Inflammatory macrophage treated with lipopolysaccharide for 1 hour (primary cell): ENCODE data around the gene COL27A1.
"Not testable (repeated sequence)": the region's sequence is repeated elsewhere in the genome, so short reads cannot be mapped to it uniquely, and the experiment has no call there.

ENCODE experiments used
- DNase-seq, 2 donors: peaks; one replicate each; pipeline ENCODE4 v3.0.0-alpha.2; 2020 to 2022

COL27A1 gene

DNA sequence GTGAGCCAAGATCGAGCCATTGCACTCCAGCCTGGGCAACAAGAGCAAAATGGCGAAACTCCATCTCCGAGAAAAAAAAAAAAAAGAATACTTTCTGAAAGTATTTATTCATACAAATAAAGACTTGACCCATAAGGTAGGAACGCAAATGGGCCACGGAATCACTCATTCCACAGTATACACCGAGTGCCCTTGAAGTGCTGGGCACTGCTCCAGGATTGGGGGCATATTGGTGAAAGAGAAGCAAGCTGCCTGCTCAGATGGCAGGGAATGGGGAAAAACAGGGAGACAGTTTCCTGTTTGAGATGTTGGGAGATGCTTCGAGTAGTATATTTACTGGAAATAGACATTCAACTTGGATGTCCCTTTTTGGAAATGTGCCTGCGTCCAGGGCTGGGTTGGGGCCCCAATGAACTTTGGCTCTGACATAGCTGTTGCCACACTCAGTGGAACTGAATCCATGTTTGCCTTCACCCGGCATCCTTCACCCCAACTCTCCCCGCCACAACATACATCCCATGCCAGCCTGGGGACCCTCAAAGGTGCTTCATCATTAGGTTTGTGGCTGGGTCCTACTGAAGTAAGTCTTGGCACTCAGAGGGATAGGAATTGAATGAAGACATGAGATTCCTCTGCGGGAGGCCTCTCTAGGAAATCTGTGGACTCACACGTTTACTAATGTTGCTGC lies 173.7 kb downstream of the COL27A1 start:
- not testable (repeated sequence) for DNase-seq

DNA sequence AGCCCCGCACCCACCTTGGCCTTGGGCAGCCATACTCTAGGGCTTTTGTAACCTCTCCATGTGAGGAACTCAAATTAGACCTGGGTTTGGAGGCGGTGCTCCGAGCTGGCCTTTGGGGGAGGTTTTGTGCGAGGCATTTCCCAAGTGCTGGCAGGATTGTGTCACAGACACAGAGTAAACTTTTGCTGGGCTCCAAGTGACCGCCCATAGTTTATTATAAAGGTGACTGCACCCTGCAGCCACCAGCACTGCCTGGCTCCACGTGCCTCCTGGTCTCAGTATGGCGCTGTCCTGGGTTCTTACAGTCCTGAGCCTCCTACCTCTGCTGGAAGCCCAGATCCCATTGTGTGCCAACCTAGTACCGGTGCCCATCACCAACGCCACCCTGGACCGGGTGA lies 174.3 kb downstream of the COL27A1 start, which contains the start of gene ORM2:
ORM2 (plus strand) TSS at position 245 of the 398 bp plus-strand sequence; CDS start at position 281, 36 bp downstream.
- DNase-seq: not testable (repeated sequence)

DNA sequence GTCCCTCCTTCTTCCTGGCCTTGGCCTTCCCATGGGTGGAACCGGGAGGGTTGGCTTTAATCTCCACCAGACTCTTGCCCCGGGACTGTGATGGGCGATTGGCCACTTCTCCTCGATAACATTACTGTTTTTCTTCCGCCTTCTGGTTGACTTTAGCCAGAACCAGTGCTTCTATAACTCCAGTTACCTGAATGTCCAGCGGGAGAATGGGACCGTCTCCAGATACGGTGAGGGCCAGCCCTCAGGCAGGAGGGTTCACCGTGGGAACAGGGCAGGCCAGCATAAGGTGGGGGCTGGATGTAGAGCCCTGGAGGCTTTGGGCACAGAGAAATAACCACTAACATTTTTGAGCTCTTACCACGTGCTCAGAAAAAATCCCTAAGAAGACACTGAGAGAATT lies 175.3 kb downstream of the COL27A1 start:
- no peak for DNase-seq

DNA sequence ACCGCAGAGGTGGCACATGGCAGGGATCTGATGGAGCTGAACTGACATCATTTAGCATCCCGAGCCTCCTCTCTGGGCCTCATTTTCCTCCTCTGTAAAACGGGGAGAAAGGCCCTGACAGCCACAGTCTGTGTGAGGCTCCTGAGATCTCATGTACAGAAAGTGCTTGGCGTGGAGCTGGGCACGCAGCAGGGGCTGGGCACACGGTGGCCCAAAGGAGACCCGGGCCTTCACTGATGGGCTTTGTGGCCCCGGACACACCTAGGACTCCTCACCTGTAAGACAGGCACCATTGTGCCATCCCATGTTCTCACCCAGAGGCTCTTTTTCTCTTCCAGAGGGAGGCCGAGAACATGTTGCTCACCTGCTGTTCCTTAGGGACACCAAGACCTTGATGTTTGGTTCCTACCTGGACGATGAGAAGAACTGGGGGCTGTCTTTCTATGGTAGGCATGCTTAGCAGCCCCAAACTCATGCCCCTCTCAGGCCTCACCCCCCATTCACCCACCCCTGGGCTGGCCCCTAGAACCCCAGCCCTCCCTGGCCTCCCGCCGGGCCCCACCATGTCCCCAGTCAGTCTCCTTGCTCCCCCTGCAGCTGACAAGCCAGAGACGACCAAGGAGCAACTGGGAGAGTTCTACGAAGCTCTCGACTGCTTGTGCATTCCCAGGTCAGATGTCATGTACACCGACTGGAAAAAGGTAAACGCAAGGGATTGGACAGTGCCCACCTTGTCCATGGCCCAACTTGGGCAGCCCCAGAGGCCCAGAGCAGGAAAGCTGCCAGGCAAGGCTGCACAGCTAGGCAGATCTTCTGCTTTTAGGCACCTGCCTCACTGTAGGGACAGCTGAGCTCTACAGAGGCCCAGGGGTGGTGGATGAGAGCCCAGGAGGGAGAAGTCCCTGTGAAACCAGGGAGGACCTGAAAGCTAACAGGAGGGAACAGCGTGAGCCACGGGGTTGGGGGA lies 176.2 kb downstream of the COL27A1 start:
- not testable (repeated sequence) for DNase-seq

DNA sequence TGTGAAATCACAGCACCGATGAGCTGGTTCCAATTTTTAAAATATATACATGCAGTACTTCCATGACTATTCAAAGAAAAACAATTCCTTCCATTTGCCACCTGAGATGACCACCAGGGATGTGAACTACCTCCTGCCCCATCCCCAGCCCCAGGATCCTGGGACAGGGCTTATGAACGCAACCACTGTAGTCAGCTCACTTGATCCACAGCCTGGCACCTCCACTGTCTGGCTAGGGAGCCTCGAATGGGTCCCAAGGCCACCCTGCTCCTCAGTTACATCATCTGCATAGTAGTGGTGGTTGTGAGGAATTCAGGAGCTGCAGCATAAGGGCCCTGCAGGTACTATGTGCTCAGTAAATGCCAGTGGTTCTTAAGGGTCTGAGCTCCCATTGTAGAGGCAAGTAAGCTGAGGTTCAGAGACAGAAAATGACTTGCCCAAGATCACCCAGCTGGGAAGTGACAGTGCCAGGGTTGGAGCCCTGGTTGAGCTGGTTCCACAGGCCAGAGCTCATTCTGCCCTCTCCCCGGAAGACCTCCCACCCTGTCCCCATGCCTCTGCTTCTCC lies 177.2 kb downstream of the COL27A1 start:
- not testable (repeated sequence) for DNase-seq

DNA sequence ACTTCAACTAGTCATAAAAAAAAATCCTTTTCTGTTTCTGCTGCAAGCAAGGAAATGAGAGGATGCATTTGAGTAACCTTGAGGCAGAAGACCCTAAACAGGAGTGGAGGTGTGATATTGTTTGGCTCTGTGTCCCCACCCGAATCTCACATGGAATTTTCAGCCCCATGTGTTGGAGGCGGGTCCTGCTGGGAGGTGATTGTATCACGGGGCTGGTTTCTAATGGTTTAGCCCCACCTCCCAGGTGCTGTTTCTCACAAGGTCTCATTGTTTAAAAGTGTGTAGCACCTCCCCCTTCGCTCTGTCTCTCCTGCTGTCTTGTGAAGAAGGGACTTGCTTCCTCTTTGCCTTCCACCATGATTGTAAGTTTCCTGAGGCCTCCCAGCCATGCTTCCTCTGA lies 178.4 kb downstream of the COL27A1 start:
- DNase-seq: not testable (repeated sequence)

DNA sequence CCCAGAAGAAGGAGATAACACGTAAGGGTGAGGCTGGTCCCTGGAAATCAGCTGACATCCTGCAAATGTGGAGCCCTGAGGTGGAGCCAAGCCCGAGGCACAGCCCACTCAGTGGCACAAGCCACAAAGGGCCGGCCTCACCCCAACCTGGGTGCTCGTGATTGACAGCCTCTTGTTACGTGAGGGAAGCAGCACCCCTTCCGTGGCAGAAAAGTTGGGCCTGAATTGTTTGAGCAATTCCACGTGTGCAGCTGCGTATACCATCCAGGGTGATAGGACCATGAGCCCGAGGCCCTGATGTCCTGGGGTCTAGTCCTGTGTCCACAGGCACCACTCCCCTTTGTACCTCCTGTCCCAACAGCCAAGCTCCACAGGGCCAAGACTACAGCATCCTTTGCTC lies 179.2 kb downstream of the COL27A1 start:
- no peak for DNase-seq

DNA sequence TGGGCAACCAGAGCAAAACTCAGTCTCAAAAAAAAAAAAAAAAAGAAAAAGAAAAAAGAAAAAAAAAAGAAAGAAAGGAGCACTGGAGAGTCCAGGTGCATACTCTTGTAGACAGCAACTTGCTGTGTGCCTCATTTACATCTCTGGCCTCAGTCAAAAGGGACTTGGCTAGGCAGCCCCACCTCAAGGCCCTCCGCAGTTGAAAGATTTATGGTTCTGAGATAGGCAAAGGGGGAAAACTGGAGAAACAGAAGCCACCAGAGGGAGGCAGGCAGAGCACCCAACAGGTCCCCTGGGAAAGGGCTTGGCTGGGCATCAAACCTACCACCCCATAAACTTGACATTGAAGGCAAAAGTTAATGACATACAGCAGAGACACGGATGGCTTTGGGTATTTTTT lies 180.4 kb downstream of the COL27A1 start:
- no peak for DNase-seq

DNA sequence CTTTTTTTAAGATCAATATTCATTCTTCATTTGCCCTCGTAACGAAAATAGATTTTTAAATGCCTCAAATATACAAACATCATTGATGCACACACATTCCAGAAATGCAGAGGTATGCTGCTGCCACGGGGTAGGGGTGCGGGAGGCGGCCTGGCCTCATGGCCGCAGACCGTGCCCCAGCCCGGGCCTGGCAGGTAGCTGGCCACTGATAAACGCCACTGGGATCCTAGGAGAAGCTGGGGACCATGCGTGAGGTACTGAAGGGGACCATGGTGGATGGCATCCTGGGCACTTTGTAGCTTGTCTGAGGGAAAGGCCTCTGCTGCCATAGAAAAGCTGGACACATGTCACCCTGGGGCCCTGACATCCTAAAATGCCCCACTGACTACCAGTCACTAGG lies 180.8 kb downstream of the COL27A1 start:
- no peak for DNase-seq

DNA sequence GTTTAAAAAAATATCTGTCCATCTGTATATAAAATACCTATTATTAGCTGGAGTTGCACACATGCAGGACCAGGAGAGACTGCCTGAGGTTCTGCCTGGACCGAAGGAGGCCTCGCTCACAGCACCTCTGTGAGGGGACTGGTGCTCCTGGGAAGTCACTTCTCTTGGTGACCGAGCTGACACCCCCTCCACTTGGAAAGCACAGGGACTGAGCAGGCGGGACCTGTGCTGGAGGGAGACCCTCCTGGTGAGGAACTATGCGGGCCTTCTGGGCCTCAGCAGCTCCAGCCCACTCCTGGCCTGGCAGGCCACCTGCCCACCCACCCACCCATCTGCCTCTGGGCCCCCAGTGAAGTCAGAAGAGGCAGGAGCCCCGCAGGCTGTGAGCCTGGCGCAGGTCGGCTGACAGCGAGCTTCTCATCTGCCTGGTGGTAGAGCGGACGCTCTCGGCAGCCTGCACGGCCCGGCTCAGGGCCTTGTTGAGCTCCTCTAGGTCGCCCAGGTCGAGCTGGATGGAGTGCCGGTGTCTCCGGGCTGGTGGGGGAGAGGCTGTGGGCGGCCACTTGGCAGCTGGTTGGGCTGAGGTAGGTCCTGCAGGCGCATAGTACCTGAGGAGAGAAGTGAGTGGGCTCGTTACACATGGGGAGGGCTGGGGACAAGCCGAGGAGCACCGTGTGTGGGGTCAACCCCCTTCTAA lies 181.5 kb downstream of the COL27A1 start:
- DNase-seq: no peak

DNA sequence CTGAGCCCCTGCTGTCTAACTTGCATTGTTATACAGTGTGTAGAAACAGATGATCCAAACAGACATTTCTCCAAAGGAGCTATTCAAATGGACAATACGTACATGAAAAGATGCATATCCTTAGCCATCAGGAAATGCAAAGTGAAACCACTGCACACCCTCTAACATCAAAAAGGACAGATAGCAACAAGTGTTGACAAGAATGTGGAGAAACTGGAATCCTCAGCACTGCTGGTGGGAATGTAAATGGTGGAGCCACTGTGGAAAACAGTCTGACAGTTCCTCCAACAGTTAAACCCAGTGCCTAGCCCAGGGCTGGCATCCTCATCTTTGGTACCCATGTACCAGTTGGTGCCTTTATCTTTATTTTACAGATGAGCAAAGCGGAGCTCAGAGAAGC lies 182.8 kb downstream of the COL27A1 start:
- no peak for DNase-seq

DNA sequence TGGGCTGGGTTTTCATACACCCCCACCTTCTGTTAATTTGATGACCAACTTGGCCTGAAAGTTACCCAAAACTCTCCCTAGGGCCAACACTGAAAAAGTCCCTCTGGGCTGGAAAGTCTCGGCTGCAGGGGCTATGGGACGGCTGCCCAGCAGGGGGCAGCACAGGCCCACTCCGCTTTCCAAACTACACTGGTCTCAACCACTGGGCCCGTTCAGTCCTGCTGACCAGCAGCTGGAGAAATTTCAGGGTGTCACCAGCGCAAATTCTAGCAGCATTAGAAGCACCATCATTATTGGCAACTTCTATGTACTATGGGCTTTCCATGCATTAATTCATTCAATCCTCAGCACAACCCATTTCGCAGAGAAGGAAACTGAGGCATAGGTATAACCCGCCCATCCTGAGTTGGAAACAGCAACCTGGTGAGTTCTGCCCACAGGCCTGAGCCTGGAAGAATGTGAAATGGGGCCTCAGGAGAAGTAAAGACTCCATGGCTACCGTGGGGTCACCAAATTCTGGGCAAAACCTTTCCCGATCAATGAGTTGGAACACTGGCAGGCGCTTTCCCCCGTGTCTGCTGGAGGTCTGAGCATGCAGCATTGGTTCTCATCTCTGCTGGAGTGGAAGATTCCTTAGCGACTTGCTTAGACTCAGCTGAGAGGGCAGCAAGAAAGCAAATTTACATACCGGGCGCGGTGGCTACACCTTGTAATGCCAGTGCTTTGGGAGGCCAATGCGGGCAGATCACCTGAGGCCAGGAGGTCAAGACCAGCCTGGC lies 184.0 kb downstream of the COL27A1 start:
- peak; percentile 71 to 84 for DNase-seq

DNA sequence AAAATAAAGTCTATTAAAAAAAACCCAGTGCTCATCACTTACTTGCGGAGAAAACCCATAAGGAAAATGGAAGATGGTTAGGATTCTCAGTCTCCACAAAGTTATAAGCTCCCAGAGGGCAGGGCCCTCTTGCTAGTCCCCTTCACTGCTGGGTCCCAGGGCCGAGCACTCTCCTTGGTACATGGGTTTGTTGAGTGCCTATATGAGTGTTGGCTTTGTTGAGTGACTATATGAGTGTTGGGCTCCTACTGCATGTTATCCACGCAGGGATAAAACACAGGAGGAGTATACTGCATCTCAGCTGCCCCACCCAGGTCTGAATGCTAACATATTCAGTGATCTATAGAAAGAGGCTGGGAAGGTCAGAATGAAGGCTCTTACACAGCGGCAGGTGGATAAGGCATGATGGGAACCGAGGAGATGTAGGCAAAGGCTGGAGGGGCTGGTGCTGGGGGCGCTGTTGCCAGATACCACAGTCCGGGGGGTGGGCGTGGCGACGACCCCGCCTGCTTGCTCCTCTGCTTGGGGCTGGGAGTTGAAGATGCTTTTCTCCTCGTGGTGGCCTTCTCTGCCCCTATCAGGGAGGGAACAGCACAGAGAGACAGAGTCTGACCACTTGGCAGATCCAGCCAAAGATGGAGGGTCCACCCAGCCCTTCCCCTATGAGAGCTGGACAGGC lies 186.0 kb downstream of the COL27A1 start:
- no peak for DNase-seq

DNA sequence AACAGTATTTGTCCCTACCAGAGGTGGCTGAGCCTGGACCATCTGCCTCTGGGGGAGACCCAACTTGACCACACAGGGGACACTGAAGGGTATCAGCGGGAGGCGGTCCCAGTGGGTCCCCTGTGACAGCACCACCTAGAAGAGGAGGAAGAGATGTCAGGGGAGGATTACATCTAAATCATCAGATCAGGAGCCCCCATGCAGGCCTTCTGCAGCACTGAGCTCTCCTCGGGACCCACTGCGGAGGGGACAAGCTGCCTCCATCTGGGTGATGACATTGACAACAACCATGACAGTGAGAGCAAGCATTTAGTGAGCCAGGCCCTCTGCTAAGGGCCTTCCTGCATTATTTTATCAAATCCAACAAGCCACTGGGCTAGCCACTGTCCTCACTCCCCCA lies 186.7 kb downstream of the COL27A1 start:
- no peak for DNase-seq

DNA sequence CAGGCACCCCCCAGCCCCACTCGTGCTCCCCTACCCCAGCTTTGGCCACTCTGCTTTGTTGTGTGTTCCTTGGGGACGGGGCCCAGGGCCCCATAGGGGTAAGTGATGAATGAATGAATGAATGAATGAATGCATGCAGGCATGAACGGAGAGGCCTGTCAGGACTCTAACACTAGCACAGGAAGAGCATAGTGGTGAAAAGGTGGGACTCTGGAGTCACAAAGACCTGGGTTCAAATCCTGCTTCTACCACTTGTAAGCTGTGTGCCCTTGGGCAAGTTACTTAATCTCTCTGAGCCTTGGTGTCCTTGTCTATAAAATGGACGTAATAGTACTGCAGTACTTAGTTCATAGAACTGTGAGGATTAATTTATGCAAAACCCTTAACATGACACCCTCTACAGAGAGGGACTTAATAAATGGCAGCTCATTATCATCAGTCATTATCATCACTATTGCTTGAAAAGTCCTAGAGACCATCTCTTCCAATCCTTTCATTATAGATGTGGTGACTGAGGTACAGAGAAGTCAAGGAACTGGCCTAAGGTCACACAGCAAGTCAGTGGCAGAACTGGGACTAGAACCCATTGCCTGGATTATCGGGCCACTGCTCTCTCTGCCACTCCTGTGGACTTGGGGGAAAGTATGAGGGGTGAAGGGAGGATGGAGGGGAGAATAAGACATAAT lies 187.6 kb downstream of the COL27A1 start:
- DNase-seq: no peak

DNA sequence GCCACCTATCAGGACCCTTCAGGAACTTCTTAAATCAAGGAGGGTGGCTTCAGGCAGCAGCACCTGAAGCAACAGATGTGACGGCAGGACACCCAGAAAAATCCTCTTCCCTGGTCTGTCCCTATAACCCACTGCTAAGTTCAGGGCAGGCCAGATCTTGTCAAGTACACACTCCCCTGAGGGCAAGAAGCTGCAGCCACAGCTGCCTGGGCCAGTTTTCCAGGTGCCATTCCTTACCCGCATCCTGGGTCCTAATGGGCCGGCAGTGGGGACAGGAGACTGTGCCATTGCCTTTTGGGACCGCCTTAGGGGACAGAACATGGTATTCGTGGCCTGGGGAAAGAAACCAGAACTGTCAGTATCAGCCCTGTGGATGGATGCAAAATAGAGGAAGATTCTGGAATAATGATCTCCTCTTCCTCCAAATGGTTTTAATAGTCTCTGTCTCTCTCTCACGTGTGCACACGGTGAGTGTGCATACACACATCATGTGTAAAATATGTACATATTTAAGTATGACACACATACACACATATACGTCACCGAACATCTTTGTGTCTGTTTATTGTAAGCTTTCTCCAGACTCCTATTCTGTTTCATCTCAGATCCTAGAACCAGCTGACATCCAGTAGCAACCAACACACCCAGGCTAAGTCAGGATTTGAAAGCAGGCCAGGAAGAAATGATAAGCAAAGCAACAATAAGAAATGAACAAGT lies 188.3 kb downstream of the COL27A1 start:
- no peak for DNase-seq

DNA sequence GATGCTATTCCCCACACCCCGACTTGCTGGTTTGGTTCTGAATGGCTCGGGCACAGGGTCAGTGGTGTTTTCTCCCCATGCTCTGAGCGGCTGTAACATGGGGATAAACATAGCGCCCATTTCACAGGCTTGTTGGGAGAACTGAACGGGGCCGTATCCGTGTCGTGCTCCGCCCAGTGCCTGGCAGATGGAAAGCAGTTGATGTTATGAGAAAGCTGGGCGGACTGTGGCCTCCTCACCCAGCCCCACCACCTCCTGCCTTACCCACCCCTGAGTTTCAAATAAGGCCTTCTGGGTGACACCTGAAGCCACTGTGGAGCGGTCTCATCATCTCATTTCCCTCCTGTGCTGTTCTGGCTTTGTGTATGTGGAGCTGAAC lies 188.8 kb downstream of the COL27A1 start:
- DNase-seq: no peak

DNA sequence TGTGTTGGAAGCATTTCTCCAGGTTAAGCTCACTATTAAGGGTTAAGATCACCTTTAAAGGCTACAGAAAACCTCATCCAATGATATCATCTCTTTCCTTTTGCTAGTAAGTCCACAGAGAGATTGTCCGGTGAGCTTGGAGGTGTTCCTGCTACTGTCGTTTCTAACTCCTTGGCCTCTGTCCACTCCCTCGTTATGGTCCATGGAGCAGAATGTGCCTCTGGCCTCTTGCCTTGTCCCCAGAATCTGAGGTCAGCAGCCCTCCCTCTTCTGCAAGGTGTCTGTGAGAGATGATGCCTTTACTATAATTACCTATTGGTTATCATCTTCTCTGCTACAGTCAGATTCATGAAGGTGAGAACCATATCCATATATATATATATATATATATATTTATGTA lies 189.4 kb downstream of the COL27A1 start:
- DNase-seq: no peak

DNA sequence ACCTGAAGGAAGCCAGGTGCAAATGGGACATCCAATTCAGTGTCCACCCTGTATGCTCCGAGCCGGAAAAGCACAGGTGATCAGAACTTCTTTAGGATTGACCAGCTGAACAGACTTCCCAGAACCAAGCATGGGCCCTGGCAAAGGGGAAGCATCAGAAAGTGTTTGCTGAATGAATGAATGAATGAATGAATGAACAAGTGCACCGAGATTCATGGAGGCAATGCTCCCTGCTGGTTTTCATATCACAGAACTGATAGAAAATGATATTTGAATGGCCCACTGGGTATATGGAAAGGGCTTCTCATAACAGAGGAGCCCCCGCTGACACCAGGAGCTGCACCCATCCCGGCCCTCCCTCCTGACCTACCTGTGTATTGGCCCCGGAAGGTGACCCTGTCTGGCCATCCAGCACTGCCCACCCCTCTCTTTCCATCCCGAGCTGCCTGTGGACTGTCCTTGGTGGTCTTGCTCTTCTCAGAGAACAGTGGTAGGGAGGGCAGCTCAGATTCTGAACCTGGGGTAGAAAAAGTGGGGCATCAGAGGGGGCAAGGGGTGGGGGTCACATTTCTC lies 190.2 kb downstream of the COL27A1 start:
- DNase-seq: no peak

DNA sequence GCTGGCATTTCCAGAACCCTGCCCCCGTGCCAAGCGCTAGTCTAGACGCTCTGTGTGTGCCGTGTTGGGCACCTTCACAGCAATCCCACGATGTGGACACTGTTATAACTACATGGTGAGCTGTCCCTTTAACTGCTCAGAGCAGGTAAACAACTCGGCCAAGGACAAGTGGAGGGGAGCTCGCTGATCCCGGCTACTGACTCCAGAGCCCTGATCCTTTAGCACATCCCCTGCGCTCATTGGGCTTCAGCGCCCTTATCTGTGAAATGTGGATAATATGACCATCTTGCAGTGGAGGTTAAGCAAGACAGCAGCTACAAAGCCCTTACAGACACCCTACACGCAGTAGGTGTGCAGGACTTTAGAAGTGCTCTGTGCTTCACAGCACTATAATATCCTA lies 190.8 kb downstream of the COL27A1 start:
- no peak for DNase-seq
